ENCODE data around the gene ANXA6. TPM values are rescaled to one million over a fixed set of nuclear protein-coding genes. Genes with fewer than 3 reads are reported as not detected.

Gene ANXA6
- total RNA-seq, 2 donors from 2014 or later, result 271 to 398 TPM

GRCh38 chr5:151154931-151155774 is 2.4 kb downstream of the ANXA6 start:
- DNase-seq (ENCODE audit: low spot score) (peak; percentile 79), ATAC-seq (peak; percentile 46 to 56)
- Mint-ChIP-seq H3K36me3 (no peaks in the 10 kb centered on the region), H3K9me3 (no peaks in the 10 kb centered on the region), H3K27ac (peak overlapping the region; percentile 92 to 99), H3K4me3 (peak overlapping the region; percentile 100), H3K27me3 (no peaks in the 10 kb centered on the region), H3K4me1 (ENCODE audit: low read depth in 2 of 2) (peaks cover 72 to 81% of the 10 kb centered on the region in 2 donors)

- H3K4me1 Mint-ChIP-seq (ENCODE audit: low read depth in 2 of 2), result peaks cover 75 to 82% of the 10 kb centered on the region in 2 donors
- H3K36me3 Mint-ChIP-seq, result no peaks in the 10 kb centered on the region
- peak in 1 of 2 donors; percentile 0 for ATAC-seq
Measured at GRCh38 chr5:151153766-151154272, 3.8 kb downstream of the ANXA6 start.

GRCh38 chr5:151153300-151153699 is 4.3 kb downstream of the ANXA6 start:
- DNase-seq (ENCODE audit: low spot score) (no peak), ATAC-seq (no peak)
- H3K9me3 Mint-ChIP-seq, result no peaks in the 10 kb centered on the region
- no peaks in the 10 kb centered on the region for H3K27me3 Mint-ChIP-seq
- H3K27ac Mint-ChIP-seq, result peak overlapping the region; percentile 92 to 99
- H3K36me3 Mint-ChIP-seq, result no peaks in the 10 kb centered on the region
- H3K4me3 Mint-ChIP-seq, result peak overlapping the region; percentile 100
- peaks cover 75 to 82% of the 10 kb centered on the region in 2 donors for H3K4me1 Mint-ChIP-seq (ENCODE audit: low read depth in 2 of 2)

More at GRCh38 chr5:151153766-151154272, 3.8 kb downstream of the ANXA6 start:
- peak overlapping the region; percentile 92 to 99 for H3K27ac Mint-ChIP-seq
- H3K4me3 Mint-ChIP-seq, result peak overlapping the region; percentile 100
- H3K27me3 Mint-ChIP-seq, result no peaks in the 10 kb centered on the region
- no peaks in the 10 kb centered on the region for H3K9me3 Mint-ChIP-seq
- DNase-seq (ENCODE audit: low spot score), result no peak

- peak; percentile 81 to 85 for ATAC-seq
- Mint-ChIP-seq H3K36me3 (peaks cover 8% of the 10 kb centered on the region), H3K4me3 (peak overlapping the region; percentile 100), H3K27ac (peak overlapping the region; percentile 92 to 99), H3K27me3 (no peaks in the 10 kb centered on the region), H3K9me3 (no peaks in the 10 kb centered on the region), H3K4me1 (ENCODE audit: low read depth in 2 of 2) (peaks cover 86 to 90% of the 10 kb centered on the region in 2 donors)
- DNase-seq (ENCODE audit: low spot score), result peak; percentile 76
Measured at GRCh38 chr5:151151793-151152192, 5.8 kb downstream of the ANXA6 start.

GRCh38 chr5:151151263-151151660 is 6.3 kb downstream of the ANXA6 start:
- H3K27ac Mint-ChIP-seq, result peak overlapping the region; percentile 92 to 99
- ATAC-seq, result no peak
- no peaks in the 10 kb centered on the region for H3K27me3 Mint-ChIP-seq
- no peak for DNase-seq (ENCODE audit: low spot score)
- H3K4me1 Mint-ChIP-seq (ENCODE audit: low read depth in 2 of 2), result peaks cover 88 to 92% of the 10 kb centered on the region in 2 donors
- peak overlapping the region; percentile 100 for H3K4me3 Mint-ChIP-seq
- peaks cover 9% of the 10 kb centered on the region for H3K36me3 Mint-ChIP-seq
- H3K9me3 Mint-ChIP-seq, result no peaks in the 10 kb centered on the region

GRCh38 chr5:151150471-151151262 is 6.9 kb downstream of the ANXA6 start:
- ATAC-seq (peak; percentile 43 to 52), DNase-seq (ENCODE audit: low spot score) (no peak)
- H3K9me3 Mint-ChIP-seq, result no peaks in the 10 kb centered on the region
- peak overlapping the region; percentile 100 for H3K4me3 Mint-ChIP-seq
- peaks cover 89 to 92% of the 10 kb centered on the region in 2 donors for H3K4me1 Mint-ChIP-seq (ENCODE audit: low read depth in 2 of 2)
- peak overlapping the region; percentile 92 to 99 for H3K27ac Mint-ChIP-seq
- H3K27me3 Mint-ChIP-seq, result no peaks in the 10 kb centered on the region
- H3K36me3 Mint-ChIP-seq, result peaks cover 9% of the 10 kb centered on the region

- DNase-seq (ENCODE audit: low spot score) (no peak), ATAC-seq (no peak)
- peaks cover 87 to 90% of the 10 kb centered on the region in 2 donors for H3K4me1 Mint-ChIP-seq (ENCODE audit: low read depth in 2 of 2)
Measured at GRCh38 chr5:151148583-151148982, 9.0 kb downstream of the ANXA6 start.

GRCh38 chr5:151147033-151147432 is 10.5 kb downstream of the ANXA6 start:
- H3K36me3 Mint-ChIP-seq, result peaks cover 9% of the 10 kb centered on the region
- DNase-seq (ENCODE audit: low spot score) (no peak), ATAC-seq (no peak)
- H3K27me3 Mint-ChIP-seq, result no peaks in the 10 kb centered on the region
- peak overlapping the region; percentile 71 to 99 for H3K27ac Mint-ChIP-seq
- no peaks in the 10 kb centered on the region for H3K9me3 Mint-ChIP-seq
- H3K4me1 Mint-ChIP-seq (ENCODE audit: low read depth in 2 of 2), result peaks cover 87 to 88% of the 10 kb centered on the region in 2 donors
- no peak overlapping the region for H3K4me3 Mint-ChIP-seq

More at GRCh38 chr5:151148583-151148982, 9.0 kb downstream of the ANXA6 start:
- H3K9me3 Mint-ChIP-seq, result no peaks in the 10 kb centered on the region
- peak overlapping the region; percentile 71 to 99 for H3K27ac Mint-ChIP-seq
- H3K27me3 Mint-ChIP-seq, result no peaks in the 10 kb centered on the region
- H3K4me3 Mint-ChIP-seq, result peak overlapping the region; percentile 68
- H3K36me3 Mint-ChIP-seq, result peaks cover 9% of the 10 kb centered on the region

- H3K9me3 Mint-ChIP-seq, result no peaks in the 10 kb centered on the region
- DNase-seq (ENCODE audit: low spot score) (no peak), ATAC-seq (no peak)
- H3K27me3 Mint-ChIP-seq, result no peaks in the 10 kb centered on the region
- no peak overlapping the region for H3K4me3 Mint-ChIP-seq
- H3K27ac Mint-ChIP-seq, result peak overlapping the region; percentile 78 to 90
- peaks cover 87 to 88% of the 10 kb centered on the region in 2 donors for H3K4me1 Mint-ChIP-seq (ENCODE audit: low read depth in 2 of 2)
- H3K36me3 Mint-ChIP-seq, result peaks cover 9% of the 10 kb centered on the region
Measured at GRCh38 chr5:151146061-151146460, 11.5 kb downstream of the ANXA6 start.

GRCh38 chr5:151144922-151145321 is 12.7 kb downstream of the ANXA6 start:
- peaks cover 82 to 83% of the 10 kb centered on the region in 2 donors for H3K4me1 Mint-ChIP-seq (ENCODE audit: low read depth in 2 of 2)
- H3K9me3 Mint-ChIP-seq, result no peaks in the 10 kb centered on the region
- H3K4me3 Mint-ChIP-seq, result no peak overlapping the region
- H3K27me3 Mint-ChIP-seq, result no peaks in the 10 kb centered on the region
- no peak for DNase-seq (ENCODE audit: low spot score)
- peak overlapping the region; percentile 78 to 90 for H3K27ac Mint-ChIP-seq
- ATAC-seq, result no peak
- peaks cover 9% of the 10 kb centered on the region for H3K36me3 Mint-ChIP-seq

- no peak for ATAC-seq
- Mint-ChIP-seq H3K4me1 (ENCODE audit: low read depth in 2 of 2) (peaks cover 84% of the 10 kb centered on the region in 2 donors), H3K4me3 (no peak overlapping the region), H3K9me3 (no peaks in the 10 kb centered on the region), H3K27ac (peak overlapping the region; percentile 74 to 82), H3K36me3 (peaks cover 9% of the 10 kb centered on the region), H3K27me3 (no peaks in the 10 kb centered on the region)
- no peak for DNase-seq (ENCODE audit: low spot score)
Measured at GRCh38 chr5:151144275-151144674, 13.3 kb downstream of the ANXA6 start.

GRCh38 chr5:151143645-151144044 is 13.9 kb downstream of the ANXA6 start:
- Mint-ChIP-seq H3K27ac (peak overlapping the region; percentile 74 to 82), H3K27me3 (no peaks in the 10 kb centered on the region), H3K4me3 (no peak overlapping the region), H3K36me3 (peaks cover 11% of the 10 kb centered on the region), H3K9me3 (no peaks in the 10 kb centered on the region), H3K4me1 (ENCODE audit: low read depth in 2 of 2) (peaks cover 84 to 85% of the 10 kb centered on the region in 2 donors)
- no peak for ATAC-seq
- no peak for DNase-seq (ENCODE audit: low spot score)

GRCh38 chr5:151142933-151143332 is 14.6 kb downstream of the ANXA6 start:
- Mint-ChIP-seq H3K27ac (peak overlapping the region; percentile 82 to 92), H3K36me3 (peaks cover 16% of the 10 kb centered on the region), H3K4me3 (no peak overlapping the region), H3K4me1 (ENCODE audit: low read depth in 2 of 2) (peaks cover 84 to 85% of the 10 kb centered on the region in 2 donors), H3K27me3 (no peaks in the 10 kb centered on the region), H3K9me3 (no peaks in the 10 kb centered on the region)
- no peak for ATAC-seq
- no peak for DNase-seq (ENCODE audit: low spot score)

Measured in natural killer cell treated with Interleukin-12 subunit alpha and Interleukin-12 subunit beta and Interleukin-15 and Interleukin-18, amount 100 ng/mL, for 72 hours (primary cell).